Fibroblast of lung (primary cell): ENCODE measurements around the gene SDCBP2.

ENCODE experiments used
- EZH2 ChIP-seq: IDR thresholded peaks from 2 replicates; pipeline ENCODE4 v1.5.1; 2012; ENCODE audit warnings: low read length, control low read depth, mild to moderate bottlenecking; ENCODE audit errors: missing control alignments
- TF ChIP-seq, protein P1 (sequence below), 2 donors: IDR thresholded peaks in 1 of 2; conservative IDR thresholded peaks in 1 of 2; 1 replicate in 1 of 2; 2 replicates in 1 of 2; pipeline ENCODE4 v1.5.1; 2011 to 2012; ENCODE audit warnings: low read length in 2 of 2, control low read depth in 1 of 2, inconsistent platforms in 1 of 2, low read depth in 1 of 2, mild to moderate bottlenecking in 1 of 2

- TF ChIP-seq, protein P1, sequence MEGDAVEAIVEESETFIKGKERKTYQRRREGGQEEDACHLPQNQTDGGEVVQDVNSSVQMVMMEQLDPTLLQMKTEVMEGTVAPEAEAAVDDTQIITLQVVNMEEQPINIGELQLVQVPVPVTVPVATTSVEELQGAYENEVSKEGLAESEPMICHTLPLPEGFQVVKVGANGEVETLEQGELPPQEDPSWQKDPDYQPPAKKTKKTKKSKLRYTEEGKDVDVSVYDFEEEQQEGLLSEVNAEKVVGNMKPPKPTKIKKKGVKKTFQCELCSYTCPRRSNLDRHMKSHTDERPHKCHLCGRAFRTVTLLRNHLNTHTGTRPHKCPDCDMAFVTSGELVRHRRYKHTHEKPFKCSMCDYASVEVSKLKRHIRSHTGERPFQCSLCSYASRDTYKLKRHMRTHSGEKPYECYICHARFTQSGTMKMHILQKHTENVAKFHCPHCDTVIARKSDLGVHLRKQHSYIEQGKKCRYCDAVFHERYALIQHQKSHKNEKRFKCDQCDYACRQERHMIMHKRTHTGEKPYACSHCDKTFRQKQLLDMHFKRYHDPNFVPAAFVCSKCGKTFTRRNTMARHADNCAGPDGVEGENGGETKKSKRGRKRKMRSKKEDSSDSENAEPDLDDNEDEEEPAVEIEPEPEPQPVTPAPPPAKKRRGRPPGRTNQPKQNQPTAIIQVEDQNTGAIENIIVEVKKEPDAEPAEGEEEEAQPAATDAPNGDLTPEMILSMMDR (conservative IDR thresholded peaks at IDR 0.05 in 1 of 2, IDR thresholded peaks at IDR 0.05 in 1 of 2; ENCODE audit: low read depth in 1 of 2, low read length in 2 of 2): no peak
- no peak for TF ChIP-seq EZH2
Measured at GRCh38 chr20:1319051-1319450, 9.9 kb downstream of the SDCBP2 start.
